ENCODE data around the gene TLL2.

The TLL2 gene

DNA sequence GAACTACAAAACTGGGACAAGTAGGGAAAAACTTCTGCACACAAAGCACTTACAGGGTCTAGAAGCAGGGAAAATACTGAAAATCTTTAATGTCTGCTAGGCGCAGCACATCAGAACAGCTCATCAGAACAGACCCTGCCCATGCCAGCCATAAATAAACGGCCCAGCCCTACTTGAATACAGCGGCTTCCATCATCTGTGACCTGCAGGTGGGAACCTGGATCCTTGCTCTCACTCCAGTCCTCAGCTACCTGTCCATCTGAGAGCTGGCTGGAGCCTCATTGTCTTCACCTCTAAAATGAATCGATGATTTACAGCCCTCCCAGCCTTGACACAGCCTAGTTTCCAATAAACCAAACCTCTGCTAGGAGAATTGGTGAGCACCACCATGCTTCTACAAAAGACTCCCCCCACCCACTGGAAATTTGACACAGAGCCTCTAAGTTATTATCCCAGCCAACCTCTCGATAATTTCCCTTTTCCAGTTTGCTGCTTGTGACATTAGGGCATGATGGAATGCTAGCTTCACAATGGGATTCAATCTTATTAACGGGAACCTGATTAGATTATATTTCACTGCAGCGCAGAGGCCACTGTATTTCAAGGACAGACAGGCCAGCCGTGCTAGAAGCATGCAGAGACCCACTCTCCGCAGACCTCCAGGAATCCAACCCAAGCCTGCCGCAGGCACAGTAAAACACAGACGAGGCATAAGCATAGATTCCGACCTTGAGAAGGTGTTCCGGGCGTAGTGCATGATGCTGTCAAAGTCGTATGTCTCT is 93.3 kb downstream of the TLL2 start:
- no peak for DNase-seq

GRCh38 chr10:96419351-96419750 is 94.4 kb downstream of the TLL2 start:
- DNase-seq = no peak

DNA sequence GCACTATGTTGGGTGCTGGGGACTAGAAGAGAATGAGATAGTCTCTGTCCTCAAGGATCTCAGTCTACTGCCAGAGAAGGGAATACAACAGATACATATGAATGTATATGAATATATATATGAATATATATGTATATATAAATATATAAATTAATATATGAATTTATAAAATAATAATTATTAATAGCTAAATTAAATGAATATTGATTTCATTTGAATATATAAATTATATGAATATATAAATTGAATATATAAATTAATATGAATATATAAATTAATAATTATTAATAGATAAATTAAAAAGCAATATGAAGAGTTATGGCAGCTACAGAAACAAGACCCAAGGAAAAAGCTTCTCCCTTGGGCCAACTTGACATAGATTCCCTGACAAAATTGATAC is 95.1 kb downstream of the TLL2 start:
- no peak for DNase-seq

- peak; percentile 17 for DNase-seq
These were observed 96.3 kb downstream of the TLL2 start for GRCh38 chr10:96417441-96417840.

DNA sequence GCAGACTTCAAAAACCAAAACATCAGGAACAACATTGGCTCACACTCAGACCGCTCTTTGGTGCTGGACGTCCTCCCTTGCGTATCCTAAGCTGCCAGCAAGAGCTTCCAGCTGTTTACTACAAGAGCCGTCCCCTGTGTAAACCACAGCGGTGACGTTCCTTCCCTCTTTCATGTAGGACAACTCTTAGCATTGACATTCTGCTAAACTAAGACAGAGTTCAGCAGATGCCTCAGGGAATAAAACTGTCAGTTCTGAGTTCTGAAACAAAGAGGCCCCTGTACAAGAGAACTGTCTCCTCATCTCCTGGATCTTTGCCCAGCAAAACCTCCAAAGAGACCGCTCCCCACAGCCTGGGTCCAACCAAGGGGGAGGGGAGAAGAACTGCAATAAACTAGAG is 97.1 kb downstream of the TLL2 start:
- no peak for DNase-seq

GRCh38 chr10:96415891-96416554 is 97.7 kb downstream of the TLL2 start:
- DNase-seq = no peak

GRCh38 chr10:96415150-96415890 is 98.4 kb downstream of the TLL2 start:
- no peak for DNase-seq

DNA sequence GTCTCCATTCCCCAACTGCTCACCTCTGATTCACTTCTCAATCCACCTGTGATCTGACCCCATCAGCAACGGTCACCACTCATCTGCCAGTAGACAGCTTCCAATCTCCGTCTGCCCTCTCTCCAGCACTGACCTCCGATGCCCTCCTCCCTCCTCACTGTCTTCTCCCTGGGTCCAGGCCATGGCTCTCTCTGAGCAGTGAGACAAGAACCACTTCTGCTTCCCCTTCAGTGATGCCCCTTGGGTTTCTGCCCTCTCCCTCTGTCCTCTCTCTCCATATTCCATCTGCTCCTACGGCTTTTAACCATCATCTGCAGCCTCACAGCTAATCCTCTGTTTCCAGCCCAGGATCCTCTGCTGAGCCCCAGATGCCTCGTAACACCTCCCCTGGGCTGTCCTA is 99.4 kb downstream of the TLL2 start:
- no peak for DNase-seq

- DNase-seq = no peak
These were observed 100.5 kb downstream of the TLL2 start for GRCh38 chr10:96413151-96413787.

DNA sequence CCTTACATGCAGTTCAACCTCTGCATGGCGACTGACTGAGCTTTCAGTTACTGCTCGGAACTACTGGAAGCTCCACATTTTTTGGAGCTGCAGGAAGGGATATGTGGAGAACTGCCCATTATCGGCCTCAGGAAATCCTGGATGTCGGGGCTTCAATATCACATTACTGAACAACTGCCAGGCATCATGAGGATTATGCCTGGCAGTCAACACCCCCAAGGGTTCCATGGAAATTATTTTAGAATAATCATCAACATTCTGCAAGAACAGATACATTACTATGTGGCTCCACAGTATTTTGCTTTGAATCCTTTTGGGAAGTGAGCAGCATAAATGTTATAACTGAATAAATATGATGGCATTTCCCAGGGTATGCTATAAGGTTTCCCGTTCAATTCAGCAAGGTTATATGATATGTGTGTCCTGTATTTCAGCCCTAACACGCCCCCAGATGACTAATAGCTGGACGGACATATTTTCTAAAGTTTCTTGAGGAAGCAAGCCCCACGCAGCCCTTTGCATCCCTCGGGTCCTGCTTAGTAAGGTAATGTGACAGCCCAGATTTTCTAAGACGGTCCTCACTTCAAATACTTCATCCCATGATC is 101.9 kb downstream of the TLL2 start:
- DNase-seq = no peak

DNA sequence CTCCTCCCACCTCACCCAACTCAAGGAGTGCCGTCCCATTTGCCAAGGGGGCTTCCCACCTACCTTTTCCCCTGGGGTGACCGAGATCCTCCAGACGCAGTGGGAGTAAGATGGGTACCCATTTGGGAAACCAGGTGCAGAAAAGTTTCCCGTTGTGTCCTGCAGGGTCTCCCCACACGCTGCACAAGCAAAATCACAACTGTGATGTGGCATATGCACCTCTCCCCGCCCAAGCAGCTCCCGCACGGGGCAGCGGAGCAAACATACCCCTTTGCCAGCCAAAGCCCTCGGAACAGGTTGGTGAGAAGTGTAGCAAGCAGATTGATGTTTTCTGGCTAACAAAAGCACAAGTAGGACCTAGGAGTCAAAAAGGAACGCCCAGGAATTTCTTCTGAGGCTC is 103.4 kb downstream of the TLL2 start:
- no peak for DNase-seq

DNA sequence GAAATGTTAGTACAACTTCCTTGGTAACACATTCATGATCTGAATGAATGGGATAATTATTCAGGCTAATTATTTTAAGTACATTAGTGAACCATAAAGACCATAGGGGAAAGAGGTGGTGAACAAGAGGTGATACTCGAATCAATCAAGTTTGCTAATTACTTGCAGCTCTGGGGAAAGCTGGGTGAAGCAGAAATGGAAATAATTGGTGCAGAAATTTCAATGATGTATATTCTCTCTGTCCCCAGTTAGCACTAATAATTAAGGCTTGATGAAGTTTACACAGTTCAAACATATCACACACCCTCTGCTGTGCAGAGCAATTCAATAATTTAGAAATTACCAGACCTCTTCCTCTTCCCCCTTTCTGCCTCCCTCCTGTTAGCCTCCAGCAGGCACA is 105.5 kb downstream of the TLL2 start:
- DNase-seq = no peak

DNA sequence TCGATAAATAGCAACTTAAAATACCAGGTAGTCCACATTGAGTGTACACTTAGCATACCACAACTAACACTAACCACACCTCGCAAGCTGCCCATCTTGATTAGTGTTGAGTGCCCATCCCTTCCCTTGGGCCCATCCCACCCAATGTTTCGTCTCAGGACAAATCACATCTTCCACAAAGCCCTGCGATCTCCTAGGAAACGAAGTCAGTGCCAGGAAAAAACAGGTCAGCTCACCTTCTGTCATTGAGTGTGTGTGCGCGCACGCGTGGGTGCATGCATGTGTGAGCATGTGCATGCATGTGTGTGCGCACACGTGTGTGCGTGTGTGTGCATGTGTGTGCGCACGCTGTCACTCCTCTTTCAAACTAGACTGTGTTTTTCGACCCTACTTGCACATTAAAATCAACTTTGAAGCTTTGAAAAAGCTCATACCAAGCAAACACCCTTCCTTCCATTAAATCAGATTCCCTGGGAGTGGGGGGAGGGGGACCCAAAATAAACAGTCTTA is 106.1 kb downstream of the TLL2 start:
- no peak for DNase-seq

DNA sequence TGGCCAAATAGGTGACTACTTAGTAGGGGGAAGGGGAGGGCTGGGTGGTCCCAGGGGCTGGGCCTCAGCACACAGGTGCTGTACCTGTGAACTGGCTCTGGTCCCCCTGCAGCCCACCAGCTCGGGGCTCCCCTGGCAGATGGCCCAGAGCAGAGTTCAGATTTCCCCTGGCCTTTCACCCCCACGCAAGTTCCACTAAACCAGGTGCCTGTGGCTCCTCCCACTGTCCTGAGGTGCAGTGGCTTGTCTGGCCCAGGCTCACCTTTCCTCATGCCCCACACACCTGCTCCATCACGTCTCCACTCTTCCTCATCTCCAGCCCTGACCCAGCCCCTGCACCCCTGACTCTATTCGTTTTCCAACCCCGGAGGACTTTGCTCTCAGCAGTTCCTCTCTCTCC is 107.6 kb downstream of the TLL2 start:
- DNase-seq = no peak

DNA sequence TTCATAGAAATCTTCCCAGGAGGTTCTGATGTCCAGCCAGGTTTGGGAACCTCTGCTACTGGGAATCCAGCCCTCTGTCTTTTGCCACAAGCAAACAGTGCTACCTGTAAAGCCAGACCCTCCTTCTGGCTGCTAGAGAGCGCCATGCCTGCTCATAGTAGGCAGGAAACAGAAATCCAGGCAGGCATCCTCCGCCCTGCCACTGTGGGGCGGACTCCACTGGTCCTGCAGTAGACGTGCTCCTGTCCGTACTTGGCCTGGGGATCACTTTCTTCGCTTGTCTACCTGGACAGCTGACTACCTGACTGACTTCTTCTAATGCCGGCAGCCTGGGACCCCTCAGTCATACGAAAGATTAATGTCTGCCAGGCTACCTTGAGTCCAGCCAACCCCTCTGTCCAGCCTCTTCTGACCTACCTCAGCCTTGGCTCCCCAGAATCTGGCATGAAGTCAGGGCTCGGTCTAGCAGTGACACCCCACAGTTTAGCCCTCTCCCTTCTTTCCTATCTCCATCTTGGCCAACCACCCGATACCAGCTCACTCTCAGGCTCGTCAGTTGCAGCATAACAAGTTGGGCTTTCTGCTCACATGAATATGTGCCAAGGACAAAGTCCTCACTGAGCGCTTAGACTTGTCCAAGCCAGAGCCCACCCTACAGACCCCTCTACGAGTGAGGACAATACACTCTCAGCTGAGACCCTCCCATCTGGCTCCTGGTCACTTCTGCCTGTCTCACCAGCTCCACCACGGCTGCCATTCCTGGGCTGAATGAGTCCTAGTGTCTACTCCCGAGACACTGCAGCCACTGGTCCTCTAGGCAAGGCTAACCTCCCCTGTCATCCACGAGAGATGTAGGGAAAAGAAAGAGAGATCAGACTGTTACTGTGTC is 111.1 kb downstream of the TLL2 start:
- no peak for DNase-seq

DNA sequence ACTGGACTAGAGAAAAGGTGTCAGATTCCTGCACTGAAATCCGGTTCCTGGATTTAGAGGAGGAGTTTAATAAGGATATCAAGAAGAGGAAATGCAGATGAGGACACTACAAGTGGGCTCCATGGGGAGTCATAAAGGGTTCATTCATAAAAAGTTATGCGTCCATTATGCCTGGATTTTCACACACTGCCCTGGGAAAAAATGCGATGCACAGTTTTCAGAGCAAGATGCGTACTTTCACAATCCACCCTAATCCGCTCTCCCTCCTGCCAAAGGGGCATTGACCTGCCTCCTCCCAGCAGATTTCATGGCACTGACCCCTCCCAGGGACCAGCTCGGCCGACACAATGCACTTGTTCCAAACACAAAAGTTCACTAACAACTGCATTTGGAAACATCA is 112.7 kb downstream of the TLL2 start:
- DNase-seq = no peak

GRCh38 chr10:96400465-96400864 is 113.3 kb downstream of the TLL2 start:
- DNase-seq = no peak

GRCh38 chr10:96397902-96398301 is 115.8 kb downstream of the TLL2 start:
- no peak for DNase-seq

GRCh38 chr10:96395931-96396877 is 117.5 kb downstream of the TLL2 start:
- peak; percentile 46 for DNase-seq

DNA sequence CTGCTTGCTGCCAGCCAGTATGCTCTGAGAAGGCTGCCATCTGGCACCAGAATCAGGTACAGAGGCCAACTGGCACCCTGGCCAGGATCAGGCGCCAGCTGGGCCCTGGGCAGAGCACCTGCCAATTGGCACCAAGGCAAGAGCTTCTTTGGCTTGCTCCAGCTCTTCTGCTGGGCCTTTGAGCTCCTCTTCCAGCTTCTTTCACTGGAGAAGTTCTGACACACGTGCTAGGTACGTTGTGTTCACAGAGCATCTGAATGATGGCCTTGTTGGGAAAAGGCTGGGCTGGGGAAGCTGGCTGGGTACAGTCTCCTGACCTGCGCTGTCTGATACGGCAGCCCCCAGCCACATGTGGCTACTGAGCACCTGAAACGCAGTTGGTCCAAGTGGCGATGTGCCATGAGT is 123.3 kb downstream of the TLL2 start:
- DNase-seq = no peak

GRCh38 chr10:96389785-96390184 is 123.9 kb downstream of the TLL2 start:
- DNase-seq = no peak
